SK-N-SH (cell line): ENCODE results near the gene TERT. TPM values are rescaled to one million over a fixed set of nuclear protein-coding genes. Genes with fewer than 3 reads are reported as not detected.

ENCODE experiments used
- CTCF ChIA-PET: fragments of 300-600, 350-600 bp; formaldehyde crosslinking; extraction: SDS; loops from one replicate; lab custom pipeline; 2021; lab: Yijun Ruan, JAX
- POLR2A ChIA-PET: fragments of 350-600 bp; sonication (Branson Sonifier 250); formaldehyde crosslinking; extraction: SDS; loops from one replicate; lab custom pipeline; 2020; ENCODE audit warnings: antibody characterized with exemption, inconsistent platforms; lab: Yijun Ruan, JAX
- DNase-seq: peaks from one replicate; pipeline ENCODE4 v3.0.0; 2012
- H2AFZ ChIP-seq: fragments of 200-600 bp; sonication (generic); 2 replicates; pipeline ENCODE4 v1.8.1; 2016; ENCODE audit warnings: antibody characterized with exemption, mild to moderate bottlenecking, low read depth
- H3F3A ChIP-seq: fragments of 200-600 bp; sonication (generic); replicated peaks from 2 replicates; pipeline ENCODE3; 2016; ENCODE audit warnings: antibody characterized with exemption, mild to moderate bottlenecking; ENCODE audit not compliant: insufficient read depth
- H3K27ac ChIP-seq, 2 experiments: fragments of 200-500 bp in 1 of 2; fragments of 200-600 bp in 1 of 2; sonication (Bioruptor generic) in 1 of 2; sonication (generic), shearing (Covaris generic) in 1 of 2; 2 replicates each; pipeline versions ENCODE4 v1.5.1 to v1.6.1; 2014 to 2016; ENCODE audit warnings: low read depth in 2 of 2, inconsistent platforms in 1 of 2, low read length in 1 of 2, mild to moderate bottlenecking in 1 of 2, mixed read lengths in 1 of 2
- H3K27me3 ChIP-seq: fragments of 200-600 bp; sonication (generic), shearing (Covaris generic); 2 replicates; pipeline ENCODE4 v1.6.1; 2016; ENCODE audit warnings: mixed run types; ENCODE audit not compliant: insufficient read depth
- H3K36me3 ChIP-seq, 2 experiments: fragments of 200-500 bp in 1 of 2; fragments of 200-600 bp in 1 of 2; sonication (Bioruptor generic) in 1 of 2; sonication (generic) in 1 of 2; replicated peaks in 1 of 2; 2 replicates each; pipeline versions ENCODE3 to v1.5.1; 2014 to 2016; ENCODE audit warnings: low read length in 1 of 2, mild to moderate bottlenecking in 1 of 2; ENCODE audit not compliant: insufficient read depth in 2 of 2, control insufficient read depth in 1 of 2
- H3K4me1 ChIP-seq, 2 experiments: fragments of 200-500 bp in 1 of 2; fragments of 200-600 bp in 1 of 2; sonication (Bioruptor generic) in 1 of 2; sonication (generic), shearing (Covaris generic) in 1 of 2; 2 replicates each; pipeline versions ENCODE4 v1.5.1 to v1.6.1; 2014 to 2016; ENCODE audit warnings: low read depth in 1 of 2, low read length in 1 of 2, mixed run types in 1 of 2; ENCODE audit not compliant: insufficient read depth in 2 of 2, control insufficient read depth in 1 of 2
- H3K4me2 ChIP-seq: fragments of 200-600 bp; sonication (generic), shearing (Covaris generic); 2 replicates; pipeline ENCODE4 v1.6.1; 2017; ENCODE audit warnings: mixed run types
- H3K4me3 ChIP-seq, 2 experiments: fragments of 200-500 bp in 1 of 2; fragments of 200-600 bp in 1 of 2; sonication (Bioruptor generic) in 1 of 2; sonication (generic), shearing (Covaris generic) in 1 of 2; 2 replicates each; pipeline versions ENCODE4 v1.5.1 to v1.8.1; 2014 to 2016; ENCODE audit warnings: low read depth in 2 of 2, inconsistent platforms in 1 of 2, low read length in 1 of 2, mild to moderate bottlenecking in 1 of 2, mixed read lengths in 1 of 2, moderate library complexity in 1 of 2
- H3K79me2 ChIP-seq: fragments of 200-600 bp; sonication (generic); 2 replicates; pipeline ENCODE4 v1.8.1; 2017; ENCODE audit warnings: mild to moderate bottlenecking; ENCODE audit not compliant: insufficient read depth
- H3K9ac ChIP-seq: fragments of 200-600 bp; sonication (generic); 2 replicates; pipeline ENCODE4 v1.6.1; 2017; ENCODE audit warnings: mixed run types
- H3K9me2 ChIP-seq: fragments of 200-600 bp; sonication (generic); 2 replicates; pipeline ENCODE4 v1.6.1; 2017; ENCODE audit warnings: mixed run types
- H3K9me3 ChIP-seq: fragments of 200-600 bp; sonication (generic); 2 replicates; pipeline ENCODE4 v1.6.1; 2017; ENCODE audit warnings: mixed run types, mild to moderate bottlenecking, moderate library complexity
- H4K20me1 ChIP-seq: fragments of 200-600 bp; sonication (generic); 2 replicates; pipeline ENCODE4 v1.6.1; 2017; ENCODE audit warnings: mild to moderate bottlenecking, mixed run types; ENCODE audit not compliant: insufficient read depth
- CHD2 ChIP-seq: fragments of 150-350 bp; IDR thresholded peaks from 2 replicates; pipeline ENCODE4 v1.6.1; 2018; ENCODE audit warnings: low read length; ENCODE audit not compliant: partially characterized antibody
- EZH2phosphoT487 ChIP-seq: fragments of 200-600 bp; sonication (generic); IDR thresholded peaks from 2 replicates; pipeline ENCODE4 v1.6.1; 2017; ENCODE audit warnings: low read depth, mixed run types, mild to moderate bottlenecking, antibody characterized with exemption, moderate library complexity, borderline replicate concordance
- FOXJ3 ChIP-seq: sonication (generic); formaldehyde crosslinking; IDR thresholded peaks from 2 replicates; pipeline ENCODE4 v1.5.1; 2020; ENCODE audit warnings: mild to moderate bottlenecking, missing genetic modification reagents
- GABPA ChIP-seq: IDR thresholded peaks from 2 replicates; pipeline ENCODE4 v1.4.0; 2012; ENCODE audit warnings: low read depth, mild to moderate bottlenecking
- GATA2 ChIP-seq: sonication (generic); formaldehyde crosslinking; IDR thresholded peaks from 2 replicates; pipeline ENCODE4 v1.5.0; 2020; ENCODE audit warnings: mild to moderate bottlenecking, missing genetic modification reagents
- MXI1 ChIP-seq: IDR thresholded peaks from 2 replicates; pipeline ENCODE4 v1.6.1; 2012; ENCODE audit warnings: mild to moderate bottlenecking, low read depth, low read length, improper control_type of control experiment
- NFIC ChIP-seq: IDR thresholded peaks from 2 replicates; pipeline ENCODE4 v1.4.0; 2012; ENCODE audit warnings: borderline replicate concordance
- POLR2AphosphoS5 ChIP-seq: IDR thresholded peaks from 2 replicates; pipeline ENCODE4 v1.6.1; 2012; ENCODE audit warnings: low read depth, low read length
- RAD21 ChIP-seq: IDR thresholded peaks from 2 replicates; pipeline ENCODE4 v1.6.1; 2012; ENCODE audit warnings: mild to moderate bottlenecking, low read length
- RCOR1 ChIP-seq: fragments of 150-350 bp; IDR thresholded peaks from 2 replicates; pipeline ENCODE4 v1.6.1; 2017; ENCODE audit warnings: antibody characterized with exemption, low read length
- SMC3 ChIP-seq: IDR thresholded peaks from 2 replicates; pipeline ENCODE4 v1.6.1; 2012; ENCODE audit warnings: low read depth, low read length, improper control_type of control experiment
- TCF12 ChIP-seq: IDR thresholded peaks from 2 replicates; pipeline ENCODE4 v1.4.0; 2012
- WGBS: methylation state at CpG from one replicate; pipeline ENCODE4 v1.1.6; 2017; ENCODE audit warnings: low lambda C conversion rate; 5-methylcytosine and 5-hydroxymethylcytosine counted together
- polyA plus RNA-seq, 3 experiments: library from polyadenylated mRNA; depleted of rRNA; stranded (reverse); fragments of >200 nt; gene quantifications; 2 replicates each; pipeline ENCODE4 v1.2.3, GENCODE V29; 2012
- TF ChIP-seq, protein P1 (sequence below): fragments of 150-350 bp; IDR thresholded peaks from 2 replicates; pipeline ENCODE4 v1.6.1; 2016; ENCODE audit warnings: mild to moderate bottlenecking, low read depth, low read length

Gene TERT
- polyA plus RNA-seq, 1 of the 3 experiments (the other 2 are of a cell fraction) = 2.4 TPM

DNA sequence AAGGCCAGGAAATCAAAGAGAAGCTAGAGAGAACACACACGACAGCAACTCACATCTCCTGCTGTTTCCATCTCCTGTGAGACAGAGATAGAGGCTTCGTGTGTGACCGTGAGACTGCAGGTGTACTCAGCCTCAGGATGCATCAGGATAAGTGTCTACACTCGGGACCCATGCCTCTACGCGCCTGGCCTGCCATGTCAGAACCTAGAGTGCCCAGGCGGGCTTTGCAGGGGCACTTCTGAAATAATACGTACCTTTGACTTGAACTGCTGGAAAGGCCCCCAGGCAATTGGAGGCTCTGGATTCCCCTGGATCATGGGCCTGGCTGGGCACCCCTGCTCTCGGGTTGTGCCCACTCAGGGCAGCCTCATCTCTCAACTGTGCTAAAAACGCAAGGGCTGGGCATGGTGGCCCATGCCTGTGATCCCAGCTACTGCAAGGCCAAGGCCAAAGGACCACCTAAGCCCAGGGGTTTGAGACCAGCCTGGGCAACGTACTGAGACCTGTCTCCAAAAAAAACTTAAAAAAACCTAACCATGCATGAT lies 37.1 kb upstream of the TERT start:
- POLR2A ChIA-PET = no interaction called here
- no peak for DNase-seq
- no peak for TF ChIP-seq FOXJ3 (CRISPR knock-in tag)
- no peak for TF ChIP-seq POLR2AphosphoS5
- TF ChIP-seq RAD21 = no peak
- no peak for TF ChIP-seq TCF12
- TF ChIP-seq SMC3 = no peak
- no peak for TF ChIP-seq MXI1
- TF ChIP-seq CHD2 = no peak
- no peak for TF ChIP-seq RCOR1
- no peak for TF ChIP-seq NFIC

DNA sequence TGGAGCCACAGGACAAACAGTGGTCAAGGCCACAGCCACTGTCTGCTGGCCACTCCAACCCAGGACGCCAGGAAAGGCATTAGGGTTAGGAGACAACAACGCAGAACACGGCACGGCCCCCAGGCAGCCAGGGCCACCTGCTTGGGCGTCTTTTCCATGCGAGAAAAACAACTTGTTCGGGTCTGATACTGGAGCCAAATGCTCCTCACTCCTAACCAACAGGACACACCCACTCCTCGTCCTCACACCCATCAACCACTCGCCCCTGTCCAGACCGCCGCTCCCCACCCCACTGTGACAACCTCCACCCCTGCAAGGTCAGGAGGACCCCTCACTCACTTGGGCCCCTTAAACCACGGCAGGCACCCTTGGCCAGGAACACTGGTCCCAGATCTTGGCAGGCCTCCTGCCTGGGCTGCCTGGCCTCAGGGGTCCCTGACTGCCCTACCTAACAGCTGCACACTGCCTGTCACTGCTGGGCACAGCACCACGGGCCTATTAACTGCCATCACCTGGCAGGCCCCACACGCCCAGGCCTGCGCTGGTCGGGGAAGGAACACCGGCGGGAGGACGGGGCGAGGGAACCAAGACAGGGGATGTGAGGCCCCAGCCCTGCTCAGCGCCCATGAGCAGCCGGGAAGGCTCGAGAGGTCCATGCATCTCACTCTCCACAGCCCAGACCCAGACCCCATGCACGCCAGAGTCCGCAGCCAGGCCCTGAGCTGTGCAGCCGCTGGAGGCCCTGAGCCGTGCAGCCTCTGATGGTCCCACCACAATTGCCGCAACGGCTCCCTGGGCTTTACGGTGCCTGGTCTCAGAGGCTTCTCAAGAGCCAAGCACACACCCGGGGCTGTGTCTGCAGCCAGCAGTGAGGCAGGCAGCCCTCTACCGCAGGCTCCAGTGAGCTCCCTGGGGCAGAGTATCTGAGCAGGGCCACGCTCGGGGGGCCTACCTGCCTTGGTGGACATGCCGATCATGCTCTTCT lies 36.3 kb upstream of the TERT start:
- no peak overlapping the region for H3K27ac ChIP-seq
- H3K79me2 ChIP-seq = peaks cover 6% of the 10 kb centered on the region; the same call in 1 of the 2 replicates
- no peak for DNase-seq
- H3K4me3 ChIP-seq = no peak overlapping the region
- no peaks in the 10 kb centered on the region for H3K9me3 ChIP-seq
- TF ChIP-seq GABPA (no peak), EZH2phosphoT487 (no peak), GATA2 (CRISPR knock-in tag) (no peak), RAD21 (no peak)
- TF ChIP-seq, protein P1, sequence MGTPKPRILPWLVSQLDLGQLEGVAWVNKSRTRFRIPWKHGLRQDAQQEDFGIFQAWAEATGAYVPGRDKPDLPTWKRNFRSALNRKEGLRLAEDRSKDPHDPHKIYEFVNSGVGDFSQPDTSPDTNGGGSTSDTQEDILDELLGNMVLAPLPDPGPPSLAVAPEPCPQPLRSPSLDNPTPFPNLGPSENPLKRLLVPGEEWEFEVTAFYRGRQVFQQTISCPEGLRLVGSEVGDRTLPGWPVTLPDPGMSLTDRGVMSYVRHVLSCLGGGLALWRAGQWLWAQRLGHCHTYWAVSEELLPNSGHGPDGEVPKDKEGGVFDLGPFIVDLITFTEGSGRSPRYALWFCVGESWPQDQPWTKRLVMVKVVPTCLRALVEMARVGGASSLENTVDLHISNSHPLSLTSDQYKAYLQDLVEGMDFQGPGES = no peak
- H2AFZ ChIP-seq = no peak overlapping the region
- H3K9ac ChIP-seq = no peak overlapping the region
- CTCF ChIA-PET = no interaction called here
- H3F3A ChIP-seq = peaks cover 30% of the 10 kb centered on the region
- 95% methylated on average over 22 of the region's 35 CpGs for WGBS
- no peaks in the 10 kb centered on the region for H3K4me1 ChIP-seq
- POLR2A ChIA-PET = no interaction called here
- peaks cover 10% of the 10 kb centered on the region; the same call in 1 of the 2 replicates for H4K20me1 ChIP-seq
- peaks cover 15 to 61% of the 10 kb centered on the region in 2 experiments for H3K36me3 ChIP-seq
- H3K9me2 ChIP-seq = no peaks in the 10 kb centered on the region
- no peaks in the 10 kb centered on the region for H3K27me3 ChIP-seq
- H3K4me2 ChIP-seq = no peak overlapping the region

More for the DNA sequence above, 37.1 kb upstream of the TERT start:
- H3K27ac ChIP-seq = no peak overlapping the region
- H3K4me2 ChIP-seq = no peak overlapping the region
- peaks cover 15 to 69% of the 10 kb centered on the region in 2 experiments for H3K36me3 ChIP-seq
- no peak overlapping the region for H3K4me3 ChIP-seq
- peaks cover 25% of the 10 kb centered on the region for H3F3A ChIP-seq
- peaks cover 6% of the 10 kb centered on the region; the same call in 1 of the 2 replicates for H3K79me2 ChIP-seq
- H3K4me1 ChIP-seq = no peaks in the 10 kb centered on the region
- H3K9ac ChIP-seq = no peak overlapping the region
- no peaks in the 10 kb centered on the region for H3K9me3 ChIP-seq
- no peak overlapping the region for H2AFZ ChIP-seq
- peaks cover 10% of the 10 kb centered on the region; the same call in 1 of the 2 replicates for H4K20me1 ChIP-seq
- CTCF ChIA-PET = no interaction called here
- H3K9me2 ChIP-seq = no peaks in the 10 kb centered on the region
- 88% methylated on average over 9 of the region's 11 CpGs for WGBS
- no peaks in the 10 kb centered on the region for H3K27me3 ChIP-seq
